Stomach (tissue), 9 donors: ENCODE data around the gene PTPRF. TPM values are rescaled to one million over a fixed set of nuclear protein-coding genes. Genes with fewer than 3 reads are reported as not detected.

Experiments
- DNase-seq, 2 donors: peaks; one replicate each; pipeline versions ENCODE4 v3.0.0 to v3.0.0-alpha.2; 2013 to 2019
- H3K27ac ChIP-seq, 5 donors: fragments of 200-600 bp in 4 of 5; sonication (generic) in 4 of 5; one replicate each; pipeline ENCODE4 v1.5.1; 2013 to 2019; ENCODE audit warnings: mild to moderate bottlenecking in 1 of 5, moderate library complexity in 1 of 5
- H3K27me3 ChIP-seq, 3 donors: fragments of 200-600 bp; sonication (generic); one replicate each; pipeline ENCODE4 v1.5.1; 2017 to 2019; ENCODE audit warnings: mixed run types in 1 of 3
- H3K36me3 ChIP-seq, 4 donors: fragments of 200-600 bp; sonication (generic); 1 replicate in 3 of 4; 2 replicates in 1 of 4; pipeline ENCODE4 v1.5.1; 2016 to 2019
- H3K4me1 ChIP-seq, 4 donors: fragments of 200-600 bp; sonication (generic); one replicate each; pipeline ENCODE4 v1.5.1; 2016 to 2019
- H3K4me3 ChIP-seq, 4 donors: fragments of 200-600 bp; sonication (generic) in 3 of 4; one replicate each; pipeline ENCODE4 v1.5.1; 2016 to 2019; ENCODE audit warnings: mild to moderate bottlenecking in 1 of 4
- H3K9me3 ChIP-seq, 4 donors: fragments of 200-600 bp; sonication (generic); one replicate each; pipeline ENCODE4 v1.5.1; 2016 to 2019
- EP300 ChIP-seq: sonication (generic); formaldehyde crosslinking; IDR thresholded peaks from one replicate; pipeline ENCODE4 v1.6.1; 2017; ENCODE audit warnings: antibody characterized with exemption
- POLR2A ChIP-seq, 4 donors: fragments of 450-650 bp; IDR thresholded peaks; one replicate each; pipeline ENCODE4 v1.6.1; 2016; ENCODE audit warnings: antibody characterized with exemption in 4 of 4, control low read depth in 2 of 4, mild to moderate bottlenecking in 1 of 4, moderate library complexity in 1 of 4
- POLR2AphosphoS5 ChIP-seq, 3 donors: sonication (generic); formaldehyde crosslinking; IDR thresholded peaks; one replicate each; pipeline ENCODE4 v1.6.1; 2016; ENCODE audit warnings: antibody characterized with exemption in 3 of 3
- WGBS, 5 donors: extraction: QIAGEN DNeasy Blood & Tissue Kit in 3 of 5; methylation state at CpG; one replicate each; pipeline versions ENCODE4 v1.1.5 to v1.1.7; 2013 to 2018; 5-methylcytosine and 5-hydroxymethylcytosine counted together
- intact Hi-C: fragments of 100-400 bp; cut with DNase I; formaldehyde crosslinking; loops from one replicate; pipeline ENCODE4 v1.15.1; 2023; ENCODE audit warnings: low total_unique reads
- polyA plus RNA-seq, 3 donors: library from polyadenylated mRNA; stranded (reverse); fragments of 200-250 nt; gene quantifications; one replicate each; pipeline ENCODE4 v1.2.3, GENCODE V29; 2013
- total RNA-seq, 5 donors: library from RNA; depleted of rRNA; stranded (reverse); fragments of >200 nt; gene quantifications; one replicate each; pipeline versions ENCODE4 v1.1.0 to v1.2.3, GENCODE V29; 2014 to 2016
- TF ChIP-seq, protein P1 (sequence below), 7 experiments: fragments of 450-650 bp in 4 of 7; fragments of 200-600 bp in 3 of 7; sonication (generic) in 3 of 7; IDR thresholded peaks; one replicate each; pipeline ENCODE4 v1.5.1; 2016 to 2019; ENCODE audit warnings: antibody characterized with exemption in 7 of 7, control low read depth in 2 of 7, mild to moderate bottlenecking in 1 of 7
- donor health status: healthy with polysubstance abuse.
- donor health status: Bipolar disorder and iron deficiency.
- donor health status: healthy.

Gene PTPRF
- total and polyA plus RNA-seq, 8 donors: 11.3 to 282 (median 82.0) TPM

- no peaks in the 10 kb centered on the region for H3K27me3 ChIP-seq
- H3K36me3 ChIP-seq: peaks cover 2 to 94% (median 87%) of the 10 kb centered on the region in 4 donors
- DNase-seq: no peak
- TF ChIP-seq POLR2AphosphoS5 (IDR thresholded peaks at IDR 0.05) (no peak), EP300 (no peak), POLR2A (IDR thresholded peaks at IDR 0.05) (no peak)
- TF ChIP-seq, protein P1, sequence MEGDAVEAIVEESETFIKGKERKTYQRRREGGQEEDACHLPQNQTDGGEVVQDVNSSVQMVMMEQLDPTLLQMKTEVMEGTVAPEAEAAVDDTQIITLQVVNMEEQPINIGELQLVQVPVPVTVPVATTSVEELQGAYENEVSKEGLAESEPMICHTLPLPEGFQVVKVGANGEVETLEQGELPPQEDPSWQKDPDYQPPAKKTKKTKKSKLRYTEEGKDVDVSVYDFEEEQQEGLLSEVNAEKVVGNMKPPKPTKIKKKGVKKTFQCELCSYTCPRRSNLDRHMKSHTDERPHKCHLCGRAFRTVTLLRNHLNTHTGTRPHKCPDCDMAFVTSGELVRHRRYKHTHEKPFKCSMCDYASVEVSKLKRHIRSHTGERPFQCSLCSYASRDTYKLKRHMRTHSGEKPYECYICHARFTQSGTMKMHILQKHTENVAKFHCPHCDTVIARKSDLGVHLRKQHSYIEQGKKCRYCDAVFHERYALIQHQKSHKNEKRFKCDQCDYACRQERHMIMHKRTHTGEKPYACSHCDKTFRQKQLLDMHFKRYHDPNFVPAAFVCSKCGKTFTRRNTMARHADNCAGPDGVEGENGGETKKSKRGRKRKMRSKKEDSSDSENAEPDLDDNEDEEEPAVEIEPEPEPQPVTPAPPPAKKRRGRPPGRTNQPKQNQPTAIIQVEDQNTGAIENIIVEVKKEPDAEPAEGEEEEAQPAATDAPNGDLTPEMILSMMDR (IDR thresholded peaks at IDR 0.05): no peak
- H3K9me3 ChIP-seq: no peaks in the 10 kb centered on the region
- H3K4me3 ChIP-seq: no peak overlapping the region
- WGBS, 5 donors: 92 to 98% (median 94%) methylated on average over 16 to 31 of the region's 31 CpGs
- intact Hi-C loops: no loop called here
- no peaks in the 10 kb centered on the region for H3K4me1 ChIP-seq
- no peak overlapping the region for H3K27ac ChIP-seq
These were observed 67.0 kb downstream of the PTPRF start for GRCh38 chr1:43597721-43598120.

DNA sequence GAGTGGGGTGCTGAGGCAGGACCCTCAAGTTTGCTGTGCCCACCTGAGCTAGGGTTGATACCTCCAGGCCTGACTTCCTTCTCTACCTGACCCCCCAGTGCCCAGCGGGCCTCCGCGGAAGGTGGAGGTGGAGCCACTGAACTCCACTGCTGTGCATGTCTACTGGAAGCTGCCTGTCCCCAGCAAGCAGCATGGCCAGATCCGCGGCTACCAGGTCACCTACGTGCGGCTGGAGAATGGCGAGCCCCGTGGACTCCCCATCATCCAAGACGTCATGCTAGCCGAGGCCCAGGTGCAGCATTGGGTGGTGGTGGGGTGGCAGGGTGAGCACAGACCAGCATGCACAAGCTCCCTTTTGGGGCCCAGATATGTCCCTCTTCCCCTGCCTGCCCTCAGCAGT, 67.9 kb downstream of the PTPRF start:
- intact Hi-C loops: no loop called here
- WGBS, 5 donors: 88 to 99% (median 93%) methylated on average over 9 to 11 of the region's 11 CpGs
- no peak for TF ChIP-seq POLR2AphosphoS5 (IDR thresholded peaks at IDR 0.05)
- TF ChIP-seq POLR2A (IDR thresholded peaks at IDR 0.05): no peak
- no peak for TF ChIP-seq EP300
- TF ChIP-seq, protein P1 (IDR thresholded peaks at IDR 0.05): no peak
- Histone ChIP-seq H3K4me3 (no peak overlapping the region), H3K36me3 (peaks cover 0 to 94% (median 87%) of the 10 kb centered on the region in 4 donors), H3K27me3 (no peaks in the 10 kb centered on the region), H3K27ac (no peak overlapping the region), H3K9me3 (no peaks in the 10 kb centered on the region), H3K4me1 (no peaks in the 10 kb centered on the region)
- no peak for DNase-seq

- Histone ChIP-seq H3K9me3 (no peaks in the 10 kb centered on the region), H3K27ac (no peak overlapping the region), H3K4me1 (no peaks in the 10 kb centered on the region), H3K36me3 (peaks cover 4 to 96% (median 91%) of the 10 kb centered on the region in 4 donors), H3K27me3 (no peaks in the 10 kb centered on the region), H3K4me3 (no peak overlapping the region)
- intact Hi-C loops: no loop called here
- no peak for DNase-seq
- TF ChIP-seq POLR2A (IDR thresholded peaks at IDR 0.05): no peak
- no peak for TF ChIP-seq POLR2AphosphoS5 (IDR thresholded peaks at IDR 0.05)
- TF ChIP-seq EP300: no peak
- TF ChIP-seq, protein P1 (IDR thresholded peaks at IDR 0.05): no peak
- 84 to 91% (median 90%) methylated on average over 14 to 19 of the region's 19 CpGs for WGBS, 5 donors
These were observed 69.6 kb downstream of the PTPRF start for GRCh38 chr1:43600033-43601020.

DNA sequence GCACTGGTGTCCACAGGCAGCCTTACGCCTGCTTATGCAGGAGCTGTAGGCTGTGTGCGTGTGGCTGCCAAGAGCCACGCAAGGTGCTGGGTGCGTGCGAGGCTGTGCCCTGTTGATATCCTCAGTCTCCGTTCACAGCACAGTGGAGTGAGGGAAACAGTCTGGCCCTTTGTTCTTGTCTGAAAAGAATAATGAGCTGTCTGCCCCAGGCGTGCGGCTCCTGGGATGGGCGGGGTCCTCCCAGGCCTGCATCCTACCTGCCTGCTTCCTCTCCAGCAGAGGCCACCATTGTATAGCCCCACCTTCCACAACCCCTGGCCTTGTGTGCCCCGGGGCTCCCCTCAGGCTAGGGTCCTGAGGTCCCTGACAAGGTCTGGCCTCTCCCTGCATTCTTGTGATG, 72.3 kb downstream of the PTPRF start:
- H3K36me3 ChIP-seq: peaks cover 27 to 100% (median 99%) of the 10 kb centered on the region in 4 donors
- DNase-seq: peak in 1 of 2 donors; percentile 61
- H3K27ac ChIP-seq: no peak overlapping the region
- no peaks in the 10 kb centered on the region for H3K9me3 ChIP-seq
- no peaks in the 10 kb centered on the region for H3K27me3 ChIP-seq
- no peaks in the 10 kb centered on the region for H3K4me1 ChIP-seq
- intact Hi-C loops: no loop called here
- no peak overlapping the region for H3K4me3 ChIP-seq
- TF ChIP-seq, protein P1 (IDR thresholded peaks at IDR 0.05): no peak
- TF ChIP-seq EP300 (no peak), POLR2AphosphoS5 (IDR thresholded peaks at IDR 0.05) (no peak)
- 67 to 71% (median 68%) methylated on average over 10 of the region's 10 CpGs for WGBS, 5 donors
